ENCODE results near the gene MRPS7. TPM values are rescaled to one million over a fixed set of nuclear protein-coding genes. Genes with fewer than 3 reads are reported as not detected.

MRPS7 gene
- polyA plus RNA-seq, 3 donors = 26.7 to 122 (median 101) TPM

GRCh38 chr17:75246404-75246803 lies 15.3 kb upstream of the MRPS7 start:
- Histone ChIP-seq H3K9me3 (replicated peaks in 1 of 2; ENCODE audit: control insufficient read depth in 1 of 2, insufficient read depth in 1 of 2, low read length in 2 of 2) (no peaks in the 10 kb centered on the region), H3K36me3 (replicated peaks in 1 of 2; ENCODE audit: control insufficient read depth in 1 of 2, insufficient read depth in 2 of 2, low read length in 2 of 2) (peaks cover 48 to 65% of the 10 kb centered on the region in 2 donors), H4K20me1 (ENCODE audit: insufficient read depth, low read length) (peaks cover 93% of the 10 kb centered on the region), H3K4me3 (replicated peaks in 1 of 3; ENCODE audit: low read depth in 2 of 3, low read length in 3 of 3) (no peak overlapping the region), H3K27me3 (ENCODE audit: control insufficient read depth in 2 of 2, insufficient read depth in 2 of 2, low read length in 2 of 2) (no peaks in the 10 kb centered on the region), H3K27ac (ENCODE audit: low read depth in 1 of 2, low read length in 2 of 2) (no peak overlapping the region), H3K79me2 (ENCODE audit: insufficient read depth, low read length) (peaks cover 69% of the 10 kb centered on the region), H3K4me2 (replicated peaks; ENCODE audit: extremely low read depth, low read length, poor library complexity, severe bottlenecking) (no peak overlapping the region), H2AFZ (ENCODE audit: insufficient read depth, low read depth, low read length, poor library complexity, severe bottlenecking) (no peak overlapping the region), H3K4me1 (ENCODE audit: control insufficient read depth in 1 of 2, insufficient read depth in 2 of 2, low read length in 2 of 2) (peaks cover 55 to 66% of the 10 kb centered on the region in 2 donors), H3K9ac (ENCODE audit: insufficient read depth, low read length, poor library complexity, severe bottlenecking) (no peak overlapping the region)
- Mint-ChIP-seq H3K4me3 (no peak overlapping the region), H3K27me3 (ENCODE audit: low read depth in 3 of 3) (no peaks in the 10 kb centered on the region), H3K27ac (peak overlapping the region in 1 of 7 donors; percentile 15), H3K9me3 (peaks cover 0 to 1% (median 0%) of the 10 kb centered on the region in 7 donors), H3K36me3 (peaks cover 59 to 70% of the 10 kb centered on the region in 2 donors), H3K4me1 (peaks cover 64% of the 10 kb centered on the region)
- no peak for DNase-seq
- no peak for TF ChIP-seq CTCF (IDR thresholded peaks at IDR 0.05)
- intact Hi-C loops (cut with micrococcal nuclease) = no loop called here
- WGBS (ENCODE audit: insufficient coverage) = 100% methylated on average over 10 of the region's 12 CpGs

- Histone ChIP-seq H3K4me1 (ENCODE audit: control insufficient read depth in 1 of 2, insufficient read depth in 2 of 2, low read length in 2 of 2) (peaks cover 39 to 51% of the 10 kb centered on the region in 2 donors), H3K27ac (ENCODE audit: low read depth in 1 of 2, low read length in 2 of 2) (peak overlapping the region; percentile 45 to 49), H3K9me3 (replicated peaks in 1 of 2; ENCODE audit: control insufficient read depth in 1 of 2, insufficient read depth in 1 of 2, low read length in 2 of 2) (no peaks in the 10 kb centered on the region), H3K36me3 (replicated peaks in 1 of 2; ENCODE audit: control insufficient read depth in 1 of 2, insufficient read depth in 2 of 2, low read length in 2 of 2) (peaks cover 21 to 34% of the 10 kb centered on the region in 2 donors), H3K27me3 (ENCODE audit: control insufficient read depth in 2 of 2, insufficient read depth in 2 of 2, low read length in 2 of 2) (no peaks in the 10 kb centered on the region), H3K4me3 (replicated peaks in 1 of 3; ENCODE audit: low read depth in 2 of 3, low read length in 3 of 3) (no peak overlapping the region), H3K79me2 (ENCODE audit: insufficient read depth, low read length) (peaks cover 81% of the 10 kb centered on the region), H3K9ac (ENCODE audit: insufficient read depth, low read length, poor library complexity, severe bottlenecking) (no peak overlapping the region), H2AFZ (ENCODE audit: insufficient read depth, low read depth, low read length, poor library complexity, severe bottlenecking) (no peak overlapping the region), H4K20me1 (ENCODE audit: insufficient read depth, low read length) (peaks cover 71% of the 10 kb centered on the region), H3K4me2 (replicated peaks; ENCODE audit: extremely low read depth, low read length, poor library complexity, severe bottlenecking) (peak overlapping the region; percentile 15)
- intact Hi-C loops (cut with micrococcal nuclease) = no loop called here
- H3K36me3 Mint-ChIP-seq = peaks cover 29 to 40% of the 10 kb centered on the region in 2 donors
- no peak for DNase-seq
- no peaks in the 10 kb centered on the region for H3K27me3 Mint-ChIP-seq (ENCODE audit: low read depth in 3 of 3)
- no peak for TF ChIP-seq CTCF (IDR thresholded peaks at IDR 0.05)
- 87% methylated on average over 3 of the region's 4 CpGs for WGBS (ENCODE audit: insufficient coverage)
- peaks cover 67% of the 10 kb centered on the region for H3K4me1 Mint-ChIP-seq
- peak overlapping the region; percentile 59 to 75 for H3K4me3 Mint-ChIP-seq
- H3K27ac Mint-ChIP-seq = peak overlapping the region in 6 of 7 donors; percentile 31 to 89 (median 80)
- peaks cover 0 to under 1% (median 0%) of the 10 kb centered on the region in 7 donors for H3K9me3 Mint-ChIP-seq
Observed at GRCh38 chr17:75249564-75249963, 12.1 kb upstream of the MRPS7 start.
